ENCODE measurements around the gene PEX14.

Gene PEX14

GRCh38 chr1:10631811-10632593, 157.3 kb downstream of the PEX14 start:
- no peak for DNase-seq (ENCODE audit: low read depth in 2 of 2)

GRCh38 chr1:10632691-10633090, 157.9 kb downstream of the PEX14 start:
- no peak for DNase-seq (ENCODE audit: low read depth in 2 of 2)

GRCh38 chr1:10633416-10633815, 158.7 kb downstream of the PEX14 start:
- DNase-seq (ENCODE audit: low read depth in 2 of 2): no peak

- no peak for DNase-seq (ENCODE audit: low read depth in 2 of 2)
Measured at GRCh38 chr1:10634075-10634427, 159.3 kb downstream of the PEX14 start.

- DNase-seq (ENCODE audit: low read depth in 2 of 2): no peak
Measured at GRCh38 chr1:10634428-10635084, 159.8 kb downstream of the PEX14 start.

GRCh38 chr1:10635085-10635896, 160.5 kb downstream of the PEX14 start:
- DNase-seq (ENCODE audit: low read depth in 2 of 2): no peak

GRCh38 chr1:10635992-10636391, 161.2 kb downstream of the PEX14 start:
- DNase-seq (ENCODE audit: low read depth in 2 of 2): no peak

GRCh38 chr1:10637400-10637799, 162.7 kb downstream of the PEX14 start:
- no peak for DNase-seq (ENCODE audit: low read depth in 2 of 2)

- DNase-seq (ENCODE audit: low read depth in 2 of 2): no peak
Measured at GRCh38 chr1:10637834-10638558, 163.2 kb downstream of the PEX14 start.

GRCh38 chr1:10638559-10639005, 163.8 kb downstream of the PEX14 start:
- no peak for DNase-seq (ENCODE audit: low read depth in 2 of 2)

GRCh38 chr1:10639011-10639774, 164.4 kb downstream of the PEX14 start:
- DNase-seq (ENCODE audit: low read depth in 2 of 2): no peak

GRCh38 chr1:10639775-10640578, 165.2 kb downstream of the PEX14 start:
- DNase-seq (ENCODE audit: low read depth in 2 of 2): no peak

GRCh38 chr1:10640843-10641553, 166.2 kb downstream of the PEX14 start:
- no peak for DNase-seq (ENCODE audit: low read depth in 2 of 2)

- DNase-seq (ENCODE audit: low read depth in 2 of 2): no peak
Measured at GRCh38 chr1:10641976-10642375, 167.2 kb downstream of the PEX14 start.

GRCh38 chr1:10642403-10643080, 167.8 kb downstream of the PEX14 start:
- no peak for DNase-seq (ENCODE audit: low read depth in 2 of 2)

GRCh38 chr1:10643607-10644306, 169.0 kb downstream of the PEX14 start:
- no peak for DNase-seq (ENCODE audit: low read depth in 2 of 2)

- DNase-seq (ENCODE audit: low read depth in 2 of 2): no peak
Measured at GRCh38 chr1:10644307-10645128, 169.8 kb downstream of the PEX14 start.
